PC-3 (cell line): ENCODE data around the gene VILL. TPM values are rescaled to one million over a fixed set of nuclear protein-coding genes. Genes with fewer than 3 reads are reported as not detected.

ENCODE experiments used
- ATAC-seq: fragments of 200-7000 bp; cut with Tn5 transposase; 2 replicates; pipeline ENCODE4 v1.9.1; 2020; ENCODE audit warnings: mild to moderate bottlenecking, moderate library complexity
- BruUV-seq: library from RNA; stranded (reverse); fragments of 400-500 nt; replicated peaks from 2 replicates; lab custom pipeline; 2021; lab: Mats Ljungman, UMichigan
- CTCF ChIA-PET: fragments of 300-600 bp; sonication (Branson Sonifier 250); formaldehyde crosslinking; loops from one replicate; lab custom pipeline; 2022; ENCODE audit warnings: antibody characterized with exemption; lab: Charles Lee
- POLR2A ChIA-PET: fragments of 300-600 bp; sonication (Branson Sonifier 250); formaldehyde crosslinking; loops from one replicate; lab custom pipeline; 2022; ENCODE audit warnings: antibody characterized with exemption; ENCODE audit not compliant: unreplicated experiment; lab: Charles Lee
- DNase-seq: peaks from one replicate; pipeline ENCODE4 v3.0.0-alpha.2; 2015
- H2AFZ ChIP-seq: fragments of 300-600 bp; sonication (generic); 2 replicates; pipeline ENCODE4 v1.6.0; 2016; ENCODE audit warnings: antibody characterized with exemption, low read length
- H3F3A ChIP-seq: fragments of 300-600 bp; sonication (generic); one replicate; pipeline ENCODE4 v1.6.0; 2017; ENCODE audit warnings: antibody characterized with exemption, low read length, control low read depth, mild to moderate bottlenecking; ENCODE audit not compliant: unreplicated experiment
- H3K27ac ChIP-seq: fragments of 300-600 bp; sonication (generic); 2 replicates; pipeline ENCODE4 v1.5.1; 2016; ENCODE audit warnings: mild to moderate bottlenecking, low read length
- H3K27me3 ChIP-seq: fragments of 300-600 bp; sonication (generic); 2 replicates; pipeline ENCODE4 v1.6.1; 2016; ENCODE audit warnings: low read length, mixed read lengths
- H3K36me3 ChIP-seq: fragments of 300-600 bp; sonication (generic); 2 replicates; pipeline ENCODE4 v1.6.1; 2016; ENCODE audit warnings: low read depth, mixed run types, low read length, mixed read lengths
- H3K4me1 ChIP-seq: fragments of 300-600 bp; sonication (generic); 2 replicates; pipeline ENCODE4 v1.5.1; 2016; ENCODE audit warnings: low read length; ENCODE audit not compliant: insufficient read depth
- H3K4me2 ChIP-seq: fragments of 300-600 bp; sonication (generic); 2 replicates; pipeline ENCODE4 v1.6.0; 2016; ENCODE audit warnings: low read length
- H3K4me3 ChIP-seq: fragments of 300-600 bp; sonication (generic); 2 replicates; pipeline ENCODE4 v1.5.1; 2016; ENCODE audit warnings: mild to moderate bottlenecking, low read length, mixed read lengths
- H3K79me2 ChIP-seq: fragments of 300-600 bp; sonication (generic); 2 replicates; pipeline ENCODE4 v1.6.1; 2017; ENCODE audit warnings: low read length, mixed read lengths
- H3K9ac ChIP-seq: fragments of 300-600 bp; sonication (generic); 2 replicates; pipeline ENCODE4 v1.6.0; 2016; ENCODE audit warnings: mild to moderate bottlenecking, low read length
- H3K9me2 ChIP-seq: fragments of 300-600 bp; sonication (generic); replicated peaks from 2 replicates; pipeline ENCODE4 v1.6.1; 2016; ENCODE audit warnings: mixed run types, low read length, mixed read lengths
- H3K9me3 ChIP-seq: fragments of 300-600 bp; sonication (generic); 2 replicates; pipeline ENCODE4 v1.6.1; 2016; ENCODE audit warnings: low read length, mixed read lengths
- H4K20me1 ChIP-seq: fragments of 300-600 bp; sonication (generic); 2 replicates; pipeline ENCODE4 v1.6.1; 2016; ENCODE audit warnings: low read length, mixed read lengths
- EZH2 ChIP-seq: fragments of 300-600 bp; sonication (generic); IDR thresholded peaks from one replicate; pipeline ENCODE4 v1.6.1; 2017; ENCODE audit warnings: antibody characterized with exemption, mild to moderate bottlenecking, low read length; ENCODE audit not compliant: unreplicated experiment
- EZH2phosphoT487 ChIP-seq: fragments of 300-600 bp; sonication (generic); IDR thresholded peaks from 2 replicates; pipeline ENCODE4 v1.6.1; 2018; ENCODE audit warnings: mild to moderate bottlenecking, antibody characterized with exemption, low read length, borderline replicate concordance
- intact Hi-C: fragments of 100-400 bp; cut with micrococcal nuclease; formaldehyde crosslinking; loops from 2 replicates; pipeline ENCODE4 v1.9.0; 2023
- total RNA-seq: library from RNA; depleted of rRNA; stranded (reverse); fragments of >200 nt; gene quantifications from 2 replicates; pipeline ENCODE4 v1.2.3, GENCODE V29; 2014
- TF ChIP-seq, protein P1 (sequence below): fragments of 300-600 bp; sonication (generic); conservative IDR thresholded peaks from 2 replicates; pipeline ENCODE4 v1.5.1; 2017; ENCODE audit warnings: antibody characterized with exemption, low read depth, mild to moderate bottlenecking, low read length

The VILL gene
- total RNA-seq, 1 experiment from 2014 or later: 0.44 TPM

DNA sequence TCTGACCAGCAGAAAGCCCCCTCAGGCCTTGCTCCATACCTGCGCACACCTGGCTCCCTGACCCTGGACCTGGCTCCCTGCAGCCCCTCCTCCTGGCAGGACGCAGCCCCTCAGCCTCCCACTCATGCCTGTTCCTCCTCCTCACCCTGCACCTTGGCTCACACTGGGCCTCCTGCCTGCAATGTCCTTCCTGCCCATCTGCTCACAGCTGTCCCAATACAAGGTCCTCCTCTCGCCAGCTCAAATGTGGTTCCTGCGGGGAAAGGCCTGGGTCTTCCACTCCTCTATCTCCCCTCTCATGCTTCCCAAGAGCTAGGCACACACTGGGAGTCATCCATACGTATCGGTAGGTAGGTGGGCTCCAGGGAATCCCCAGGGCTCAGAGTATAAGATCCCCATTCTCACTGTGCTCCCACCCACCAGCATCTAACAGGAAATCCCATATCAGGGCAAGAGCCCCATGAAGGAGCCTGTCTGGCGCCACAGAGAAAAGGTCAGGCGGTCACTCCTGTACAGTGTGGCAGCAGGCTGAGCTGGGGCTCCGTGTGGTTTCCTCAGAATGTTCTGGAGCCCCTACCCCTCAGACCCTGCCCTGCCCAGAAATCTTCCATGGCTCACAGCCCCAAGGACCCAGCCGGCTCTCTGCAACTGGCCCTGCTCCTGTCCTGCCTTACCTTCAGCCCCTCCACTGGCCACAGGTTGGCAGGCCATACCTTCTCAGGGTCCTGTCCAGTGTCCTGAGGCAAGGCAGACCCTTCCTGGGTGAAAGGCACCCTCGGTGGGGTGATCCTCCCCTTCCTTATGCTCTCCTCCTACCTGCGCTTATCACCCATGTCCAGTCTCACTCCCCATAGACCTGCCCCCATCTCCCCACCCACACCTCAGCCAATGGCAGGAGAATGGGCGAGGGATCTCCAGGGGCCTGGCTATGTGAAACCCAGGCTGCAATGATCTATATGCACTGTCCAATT lies 28.0 kb downstream of the VILL start:
- ChIA-PET POLR2A (no interaction called here), CTCF (no interaction called here)
- DNase-seq (no peak), ATAC-seq (no peak)
- intact Hi-C loops: no loop called here
- H3K4me3 ChIP-seq: no peak overlapping the region
- H3K9ac ChIP-seq: no peak overlapping the region
- H3F3A ChIP-seq: no peaks in the 10 kb centered on the region
- no TSS peak for BruUV-seq
- no peak overlapping the region for H3K27ac ChIP-seq
- H3K27me3 ChIP-seq: no peaks in the 10 kb centered on the region
- H3K36me3 ChIP-seq: 0 out of 2 replicates have a peak, but pooled peaks cover 6% of the 10 kb centered on the region
- H3K79me2 ChIP-seq: no peaks in the 10 kb centered on the region
- H2AFZ ChIP-seq: no peak overlapping the region
- no peak overlapping the region for H3K4me2 ChIP-seq
- no peaks in the 10 kb centered on the region for H4K20me1 ChIP-seq
- no peaks in the 10 kb centered on the region for H3K9me3 ChIP-seq
- TF ChIP-seq EZH2phosphoT487: no peak
- TF ChIP-seq, protein P1, sequence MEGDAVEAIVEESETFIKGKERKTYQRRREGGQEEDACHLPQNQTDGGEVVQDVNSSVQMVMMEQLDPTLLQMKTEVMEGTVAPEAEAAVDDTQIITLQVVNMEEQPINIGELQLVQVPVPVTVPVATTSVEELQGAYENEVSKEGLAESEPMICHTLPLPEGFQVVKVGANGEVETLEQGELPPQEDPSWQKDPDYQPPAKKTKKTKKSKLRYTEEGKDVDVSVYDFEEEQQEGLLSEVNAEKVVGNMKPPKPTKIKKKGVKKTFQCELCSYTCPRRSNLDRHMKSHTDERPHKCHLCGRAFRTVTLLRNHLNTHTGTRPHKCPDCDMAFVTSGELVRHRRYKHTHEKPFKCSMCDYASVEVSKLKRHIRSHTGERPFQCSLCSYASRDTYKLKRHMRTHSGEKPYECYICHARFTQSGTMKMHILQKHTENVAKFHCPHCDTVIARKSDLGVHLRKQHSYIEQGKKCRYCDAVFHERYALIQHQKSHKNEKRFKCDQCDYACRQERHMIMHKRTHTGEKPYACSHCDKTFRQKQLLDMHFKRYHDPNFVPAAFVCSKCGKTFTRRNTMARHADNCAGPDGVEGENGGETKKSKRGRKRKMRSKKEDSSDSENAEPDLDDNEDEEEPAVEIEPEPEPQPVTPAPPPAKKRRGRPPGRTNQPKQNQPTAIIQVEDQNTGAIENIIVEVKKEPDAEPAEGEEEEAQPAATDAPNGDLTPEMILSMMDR: no peak
- no peak for TF ChIP-seq EZH2
- peaks cover 5% of the 10 kb centered on the region for H3K4me1 ChIP-seq
- H3K9me2 ChIP-seq: no peaks in the 10 kb centered on the region

DNA sequence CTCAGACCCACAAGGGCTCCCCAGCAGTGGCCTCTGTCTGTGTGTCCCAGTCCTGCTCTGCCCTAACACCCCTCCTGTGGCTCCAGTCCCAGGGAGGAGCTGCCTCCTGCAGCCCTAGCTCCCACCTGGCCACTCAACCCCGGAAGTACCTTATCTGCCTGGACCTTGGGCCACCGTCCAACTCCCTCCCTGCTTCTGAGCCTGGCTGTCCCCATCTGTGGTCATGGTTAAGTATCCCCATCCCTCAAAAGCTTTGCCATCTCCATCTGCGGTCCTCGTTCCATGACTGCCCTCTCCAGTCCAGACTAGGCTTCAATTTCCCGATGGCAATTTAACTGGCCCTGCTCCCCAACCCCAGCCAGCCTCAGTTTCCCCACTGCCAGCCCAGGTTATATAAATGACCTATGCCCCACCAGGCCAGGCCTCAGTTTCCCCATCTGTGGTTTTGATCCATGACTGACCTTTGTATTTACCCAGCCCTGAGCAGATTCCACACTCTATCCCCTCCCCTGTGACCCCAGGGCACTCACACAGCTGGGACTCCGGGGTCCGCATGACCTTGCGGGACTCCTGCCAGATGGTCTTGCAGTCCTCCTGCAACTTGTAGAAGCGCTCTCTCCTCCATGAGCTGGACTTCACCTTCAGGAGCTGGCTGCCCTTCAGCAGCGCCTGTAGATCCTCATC lies 29.2 kb downstream of the VILL start:
- ATAC-seq: no peak

More for the DNA sequence above, 29.2 kb downstream of the VILL start:
- intact Hi-C loops: no loop called here
- Histone ChIP-seq H3K9ac (no peak overlapping the region), H3K27ac (no peak overlapping the region), H3K4me1 (peaks cover 10% of the 10 kb centered on the region), H3K36me3 (0 out of 2 replicates have a peak, but pooled peaks cover 6% of the 10 kb centered on the region), H3K4me3 (no peak overlapping the region), H3K27me3 (no peaks in the 10 kb centered on the region), H3F3A (no peaks in the 10 kb centered on the region), H2AFZ (no peak overlapping the region), H3K79me2 (no peaks in the 10 kb centered on the region), H3K4me2 (no peak overlapping the region), H3K9me3 (no peaks in the 10 kb centered on the region), H4K20me1 (no peaks in the 10 kb centered on the region), H3K9me2 (no peaks in the 10 kb centered on the region)
- BruUV-seq: no TSS peak
- TF ChIP-seq EZH2phosphoT487: no peak
- no peak for TF ChIP-seq EZH2
- TF ChIP-seq, protein P1: no peak
- CTCF ChIA-PET: no interaction called here
- POLR2A ChIA-PET: no interaction called here
- no peak for DNase-seq
